CD4-positive, alpha-beta T cell treated with Interleukin-2 at 100 ng/mL for 4 hours (primary cell): ENCODE data around the gene PLXNB3.

Experiments used
- DNase-seq: peaks from one replicate; pipeline ENCODE4 v3.0.0-alpha.2; 2020; ENCODE audit warnings: low spot score

Gene PLXNB3

DNA sequence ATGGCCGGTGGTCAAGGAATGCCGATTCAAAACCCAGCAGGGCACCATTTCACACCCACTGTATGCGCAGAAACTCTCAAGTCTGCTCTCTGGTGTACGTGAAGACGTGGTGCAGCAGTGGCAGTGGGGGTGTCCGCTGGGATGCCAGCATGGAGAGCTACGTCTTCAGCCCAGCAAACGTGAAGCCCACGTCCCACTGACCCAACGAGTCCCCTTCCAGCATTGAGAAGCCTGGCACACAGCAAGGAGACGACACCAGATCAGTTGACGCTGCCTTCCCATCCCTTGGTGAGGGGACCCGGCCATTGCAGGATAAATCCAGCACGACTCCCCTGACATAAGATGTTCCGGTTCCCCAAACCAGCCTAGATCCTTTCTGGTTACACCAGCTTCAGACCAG is 2.2 kb upstream of the PLXNB3 start:
- DNase-seq: no peak

DNA sequence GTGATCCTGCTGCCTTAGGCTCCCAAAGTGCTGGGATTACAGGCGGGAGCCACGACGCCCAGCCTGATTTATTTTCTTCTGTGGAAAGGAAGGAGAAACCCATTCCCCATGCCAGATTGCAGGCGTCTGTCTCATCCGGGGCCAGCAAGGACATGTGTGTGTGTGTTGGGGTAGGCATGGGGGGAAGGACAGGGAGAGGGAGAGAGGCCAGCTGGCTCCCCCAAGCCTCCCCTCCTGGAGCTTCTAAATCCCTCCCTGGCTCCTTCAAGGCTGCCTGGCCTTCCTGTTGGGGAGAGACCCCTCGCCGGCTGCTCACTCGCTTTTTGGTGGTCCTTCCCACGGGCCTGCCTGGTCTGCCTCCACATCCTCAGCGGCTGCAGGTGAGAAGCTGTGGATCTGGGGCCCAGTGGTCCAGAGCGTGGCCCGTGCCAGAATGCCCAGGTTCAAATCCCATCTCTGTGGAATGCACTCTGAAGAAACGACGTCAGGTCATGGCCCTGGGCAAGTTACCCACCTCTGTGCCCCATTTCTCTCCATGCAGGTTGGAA is 1.3 kb upstream of the PLXNB3 start:
- DNase-seq: no peak

DNA sequence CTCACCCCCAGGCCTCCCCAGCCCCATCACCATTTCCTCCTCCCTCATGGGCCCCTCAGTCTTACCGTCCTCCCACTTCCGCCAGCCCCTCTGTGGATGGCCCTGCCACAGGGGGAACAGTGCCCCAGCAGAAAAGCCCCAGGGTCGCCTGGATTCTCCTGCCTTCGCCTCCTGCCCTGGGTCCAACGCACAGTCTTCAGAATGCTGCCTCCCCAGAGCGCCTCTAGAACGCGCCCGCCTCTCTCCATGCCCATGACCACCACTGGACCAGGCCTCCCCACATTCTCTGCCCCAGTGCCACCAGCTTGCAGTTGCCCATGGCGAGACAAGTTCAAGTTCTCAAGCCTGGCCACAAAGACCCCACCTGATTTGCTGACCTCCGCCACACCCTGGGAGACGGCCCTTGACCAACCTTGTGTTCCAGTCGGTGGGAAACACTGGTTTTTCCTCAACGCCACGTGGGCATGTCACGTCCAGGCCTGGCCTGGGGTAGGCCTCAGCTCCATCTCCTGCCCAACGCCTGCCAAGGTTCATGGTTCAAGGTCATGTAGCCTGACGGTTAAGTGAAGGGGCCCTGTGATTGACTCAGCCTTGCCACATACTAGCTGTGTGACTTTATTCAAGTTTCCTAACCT is 634 bp upstream of the PLXNB3 start:
- no peak for DNase-seq

DNA sequence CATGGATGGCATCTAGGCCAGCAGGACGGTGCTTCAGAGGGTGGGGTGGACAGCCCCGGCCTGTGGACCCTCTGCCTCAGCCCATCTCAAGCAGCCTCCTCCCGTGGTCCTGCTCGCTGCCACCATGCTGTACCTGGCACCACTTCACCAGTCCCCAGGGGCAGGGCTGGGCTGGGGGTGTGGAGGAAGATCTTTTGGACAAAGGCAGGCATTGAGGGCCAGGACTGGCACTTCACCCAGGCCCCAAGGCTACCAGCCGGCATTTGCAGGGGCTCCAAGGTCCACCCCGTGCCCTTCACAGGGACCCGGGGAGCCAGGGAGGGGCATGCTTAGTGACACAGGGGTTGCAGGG is 713 bp downstream of the PLXNB3 start:
- no peak for DNase-seq

DNA sequence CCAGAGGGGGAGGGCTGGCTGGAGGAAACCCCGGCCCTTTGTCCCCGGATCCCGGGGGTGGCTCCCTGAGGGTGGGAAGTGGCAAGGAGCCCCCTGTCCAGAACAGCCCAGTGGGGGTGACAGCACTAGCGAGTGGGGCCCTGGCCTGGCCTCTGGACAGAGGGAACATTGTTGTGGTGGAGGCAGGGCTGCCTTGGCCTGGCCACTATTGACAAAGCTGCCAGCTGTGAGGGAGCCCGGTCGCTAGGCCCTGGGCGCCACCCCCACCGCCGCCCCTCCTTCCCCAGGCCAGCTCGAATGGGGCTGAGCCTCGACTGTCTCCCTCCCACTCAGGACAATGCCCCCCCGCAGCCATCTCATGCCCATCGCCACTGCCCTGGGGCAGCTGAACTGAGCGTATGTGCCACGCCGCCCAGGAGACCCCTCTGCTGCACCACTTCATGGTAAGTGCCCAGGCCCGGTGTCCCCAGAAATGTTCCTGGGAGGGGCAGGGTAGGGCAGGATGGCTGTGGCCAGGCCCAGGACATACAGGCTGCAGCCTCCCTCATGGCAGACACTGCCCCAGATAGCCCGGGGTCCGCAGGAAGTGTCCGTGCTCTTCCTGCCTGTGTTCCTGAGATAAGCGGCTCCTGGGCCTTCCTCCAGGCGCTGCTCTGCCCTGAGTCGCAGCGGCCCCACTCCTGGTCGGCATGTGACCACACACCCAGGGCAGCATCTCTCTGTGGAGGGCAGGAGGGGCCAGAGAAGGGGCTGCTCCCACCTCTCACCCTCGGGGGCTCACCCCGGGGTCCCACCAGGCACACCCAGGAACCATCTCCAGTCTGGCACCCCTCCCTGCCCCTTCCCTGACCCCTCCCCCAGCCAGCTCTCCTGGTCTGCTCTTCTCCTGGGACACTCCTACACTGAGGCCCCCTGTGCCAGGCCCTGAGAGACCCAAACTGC is 1.4 kb downstream of the PLXNB3 start:
- no peak for DNase-seq

DNA sequence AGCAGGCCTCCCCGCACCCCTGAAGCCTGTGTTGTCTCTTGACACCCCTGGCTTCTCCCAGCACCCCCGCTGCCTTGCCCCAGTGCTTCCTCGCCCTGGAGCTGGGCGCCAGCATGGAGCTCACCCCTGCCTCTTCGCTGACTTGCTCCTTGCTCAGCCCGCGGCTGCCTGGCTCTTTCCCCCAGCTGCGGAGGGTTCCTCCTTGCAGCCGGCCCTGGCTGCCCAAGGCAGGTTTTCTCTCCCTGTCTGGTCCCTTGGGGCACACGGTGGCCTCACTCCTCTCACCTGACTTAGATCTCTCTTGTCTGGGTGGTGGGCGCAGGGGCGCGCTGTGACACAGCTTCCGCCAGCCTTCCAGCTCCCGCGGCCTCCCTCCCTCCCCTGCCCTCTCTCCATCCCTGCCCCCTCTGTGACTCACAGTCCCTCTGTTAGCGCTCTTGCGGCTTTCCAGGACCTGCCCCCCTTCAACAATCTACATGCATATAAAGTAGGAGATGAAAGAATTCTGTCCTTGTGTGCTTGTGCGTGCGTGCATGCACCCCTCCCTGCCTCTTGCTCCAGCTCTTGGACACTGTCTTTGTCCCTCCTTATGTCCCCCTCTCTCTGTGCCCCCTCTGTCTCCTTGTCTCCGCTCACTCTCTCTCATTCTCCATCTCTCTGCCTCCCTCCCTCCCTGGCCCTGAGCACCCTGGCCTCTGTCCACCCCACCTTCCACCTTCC is 2.2 kb downstream of the PLXNB3 start:
- peak; percentile 7 for DNase-seq

DNA sequence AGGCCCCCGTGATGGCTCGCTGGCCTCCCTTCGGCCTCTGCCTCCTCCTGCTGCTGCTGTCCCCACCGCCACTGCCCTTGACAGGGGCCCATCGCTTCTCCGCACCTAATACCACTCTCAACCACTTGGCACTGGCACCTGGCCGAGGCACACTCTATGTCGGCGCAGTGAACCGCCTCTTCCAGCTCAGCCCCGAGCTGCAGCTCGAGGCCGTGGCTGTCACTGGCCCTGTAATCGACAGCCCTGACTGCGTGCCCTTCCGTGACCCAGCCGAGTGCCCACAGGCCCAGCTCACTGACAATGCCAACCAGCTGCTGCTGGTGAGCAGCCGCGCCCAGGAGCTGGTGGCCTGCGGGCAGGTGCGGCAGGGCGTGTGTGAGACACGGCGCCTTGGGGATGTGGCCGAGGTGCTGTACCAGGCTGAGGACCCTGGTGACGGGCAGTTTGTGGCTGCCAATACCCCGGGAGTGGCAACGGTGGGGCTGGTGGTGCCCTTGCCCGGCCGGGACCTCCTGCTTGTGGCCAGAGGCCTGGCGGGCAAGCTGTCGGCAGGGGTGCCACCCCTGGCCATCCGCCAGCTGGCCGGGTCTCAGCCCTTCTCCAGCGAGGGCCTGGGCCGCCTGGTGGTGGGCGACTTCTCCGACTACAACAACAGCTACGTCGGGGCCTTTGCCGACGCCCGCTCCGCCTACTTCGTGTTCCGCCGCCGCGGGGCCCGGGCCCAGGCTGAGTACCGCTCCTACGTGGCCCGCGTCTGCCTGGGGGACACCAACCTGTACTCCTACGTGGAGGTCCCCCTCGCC is 3.0 kb downstream of the PLXNB3 start:
- no peak for DNase-seq

DNA sequence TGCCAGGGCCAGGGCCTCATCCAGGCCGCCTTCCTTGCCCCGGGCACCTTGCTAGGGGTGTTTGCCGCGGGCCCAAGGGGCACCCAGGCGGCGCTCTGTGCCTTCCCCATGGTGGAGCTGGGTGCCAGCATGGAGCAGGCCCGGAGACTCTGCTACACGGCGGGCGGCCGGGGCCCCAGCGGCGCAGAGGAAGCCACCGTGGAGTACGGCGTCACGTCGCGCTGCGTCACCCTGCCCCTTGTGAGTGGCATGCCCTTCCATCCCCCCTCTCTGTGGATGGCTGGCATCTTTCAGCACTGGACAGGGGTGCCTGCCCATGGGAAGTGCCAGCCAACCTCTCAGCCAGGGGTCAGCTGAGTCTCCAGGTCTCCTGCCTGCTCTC is 3.6 kb downstream of the PLXNB3 start:
- no peak for DNase-seq

DNA sequence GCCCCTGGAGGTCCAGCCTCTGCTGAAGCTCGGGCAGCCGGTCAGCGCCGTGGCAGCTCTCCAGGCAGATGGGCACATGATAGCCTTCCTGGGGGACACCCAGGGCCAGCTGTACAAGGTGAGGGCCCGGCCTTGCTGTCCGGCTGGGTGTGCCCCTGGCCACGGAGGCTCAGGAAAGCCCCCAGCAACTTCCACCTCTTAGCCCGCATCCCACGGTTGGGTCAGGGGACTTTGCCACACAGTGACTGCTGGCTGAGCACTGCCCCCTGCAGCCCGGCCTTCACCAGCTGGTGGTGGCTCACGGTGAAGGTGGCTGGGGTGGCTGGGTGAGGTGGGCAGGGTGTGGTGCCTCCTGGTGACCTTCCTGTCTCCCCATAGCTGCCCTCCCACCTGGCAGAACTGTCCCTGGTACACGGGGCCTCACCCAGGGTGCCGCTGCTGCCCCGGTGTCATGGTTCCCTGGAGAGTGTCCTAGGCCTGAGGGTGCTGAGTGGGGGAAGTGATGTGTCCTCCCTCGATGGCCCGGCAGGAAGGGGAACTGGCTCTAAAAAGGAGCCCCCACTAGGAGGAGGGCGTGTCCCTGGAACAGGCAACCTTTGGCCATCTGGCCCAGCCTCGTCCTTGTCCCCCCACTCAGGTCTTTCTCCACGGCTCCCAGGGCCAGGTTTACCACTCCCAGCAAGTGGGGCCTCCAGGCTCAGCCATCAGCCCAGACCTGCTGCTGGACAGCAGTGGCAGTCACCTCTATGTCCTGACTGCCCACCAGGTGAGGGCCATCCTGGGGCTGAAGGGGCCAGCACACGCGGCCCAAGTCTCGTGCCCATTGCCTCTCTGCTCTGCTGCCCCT is 4.5 kb downstream of the PLXNB3 start:
- DNase-seq: no peak

DNA sequence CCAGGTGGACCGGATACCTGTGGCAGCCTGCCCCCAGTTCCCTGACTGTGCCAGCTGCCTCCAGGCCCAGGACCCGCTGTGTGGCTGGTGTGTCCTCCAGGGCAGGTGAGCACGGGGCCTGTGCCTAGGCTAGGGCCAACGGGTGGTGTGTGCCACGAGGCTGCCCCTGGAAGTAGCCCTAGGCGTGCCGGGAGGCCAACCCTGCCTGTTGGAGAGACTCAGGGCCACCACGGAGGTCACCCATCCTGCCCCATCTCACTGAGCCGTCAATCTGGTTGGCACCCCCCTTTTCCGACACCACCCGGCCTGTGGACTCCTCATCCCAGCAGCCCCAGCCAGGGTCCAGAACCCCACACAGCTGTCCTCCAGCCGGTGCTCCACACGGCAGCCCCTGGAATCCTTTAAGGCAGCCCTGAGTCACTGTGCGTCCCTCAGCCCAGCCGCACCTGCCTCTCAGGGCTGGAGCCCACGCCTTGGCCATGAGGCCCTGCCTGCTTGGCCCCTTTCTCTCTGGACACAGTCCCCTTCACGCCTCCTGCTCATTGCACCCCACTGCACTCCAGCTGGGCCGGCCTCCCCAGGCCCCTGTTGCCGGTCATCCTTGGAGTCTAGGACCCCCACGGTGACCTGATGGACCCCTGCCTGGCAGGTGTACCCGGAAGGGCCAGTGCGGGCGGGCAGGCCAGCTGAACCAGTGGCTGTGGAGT is 5.3 kb downstream of the PLXNB3 start:
- no peak for DNase-seq

DNA sequence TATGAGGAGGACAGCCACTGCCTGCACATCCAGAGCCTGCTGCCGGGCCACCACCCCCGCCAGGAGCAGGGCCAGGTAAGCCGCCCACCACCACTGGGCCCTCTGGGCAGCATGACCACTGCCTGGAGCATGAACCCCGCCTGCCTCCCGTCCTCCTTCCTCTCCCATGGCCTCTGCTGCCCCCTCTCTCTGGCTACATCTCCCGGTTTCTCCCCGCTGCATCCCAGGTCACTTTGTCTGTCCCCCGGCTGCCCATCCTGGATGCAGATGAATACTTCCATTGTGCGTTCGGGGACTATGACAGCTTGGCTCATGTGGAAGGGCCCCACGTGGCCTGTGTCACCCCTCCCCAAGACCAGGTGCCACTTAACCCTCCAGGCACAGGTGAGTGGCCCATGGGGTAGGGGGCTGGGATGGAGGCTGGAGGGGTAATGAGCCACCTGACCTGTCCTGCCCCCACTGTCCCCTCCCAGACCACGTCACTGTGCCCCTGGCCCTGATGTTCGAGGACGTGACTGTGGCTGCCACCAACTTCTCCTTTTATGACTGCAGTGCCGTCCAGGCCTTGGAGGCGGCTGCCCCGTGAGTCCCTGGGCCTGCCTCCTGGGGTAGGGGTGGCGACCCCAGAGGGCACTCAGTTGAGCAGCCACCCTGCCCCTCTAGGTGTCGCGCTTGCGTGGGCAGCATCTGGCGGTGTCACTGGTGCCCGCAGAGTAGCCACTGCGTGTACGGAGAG is 6.0 kb downstream of the PLXNB3 start:
- DNase-seq: no peak

DNA sequence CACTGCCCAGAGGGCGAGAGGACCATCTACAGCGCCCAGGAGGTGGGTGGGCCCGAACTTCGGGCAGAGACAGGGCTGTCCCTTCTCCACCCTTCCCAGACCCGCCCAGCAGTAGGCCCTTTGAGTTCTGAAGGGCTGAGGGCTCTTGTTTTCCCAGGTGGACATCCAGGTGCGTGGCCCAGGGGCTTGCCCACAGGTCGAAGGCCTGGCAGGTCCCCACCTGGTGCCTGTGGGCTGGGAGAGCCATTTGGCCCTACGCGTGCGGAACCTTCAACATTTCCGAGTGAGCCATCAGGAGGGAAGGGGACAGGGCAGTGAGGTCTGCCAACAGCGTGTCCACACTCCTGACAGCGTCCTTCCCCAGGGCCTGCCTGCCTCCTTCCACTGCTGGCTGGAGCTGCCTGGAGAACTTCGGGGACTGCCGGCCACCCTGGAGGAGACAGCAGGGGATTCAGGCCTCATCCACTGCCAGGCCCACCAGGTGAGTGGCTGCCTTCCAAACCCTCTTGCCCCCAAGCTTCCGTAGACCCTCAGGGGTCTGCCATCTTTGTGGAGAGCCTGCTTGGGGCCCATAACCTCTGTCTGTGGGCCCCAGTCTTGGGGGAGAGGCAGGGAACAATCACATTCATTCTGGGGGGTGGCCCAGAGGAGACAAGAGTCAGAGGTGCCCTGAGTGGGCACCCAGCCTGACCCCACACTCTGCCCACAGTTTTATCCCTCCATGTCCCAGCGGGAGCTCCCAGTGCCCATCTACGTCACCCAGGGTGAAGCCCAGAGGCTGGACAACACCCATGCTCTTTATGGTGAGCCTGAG is 6.8 kb downstream of the PLXNB3 start:
- DNase-seq: no peak

DNA sequence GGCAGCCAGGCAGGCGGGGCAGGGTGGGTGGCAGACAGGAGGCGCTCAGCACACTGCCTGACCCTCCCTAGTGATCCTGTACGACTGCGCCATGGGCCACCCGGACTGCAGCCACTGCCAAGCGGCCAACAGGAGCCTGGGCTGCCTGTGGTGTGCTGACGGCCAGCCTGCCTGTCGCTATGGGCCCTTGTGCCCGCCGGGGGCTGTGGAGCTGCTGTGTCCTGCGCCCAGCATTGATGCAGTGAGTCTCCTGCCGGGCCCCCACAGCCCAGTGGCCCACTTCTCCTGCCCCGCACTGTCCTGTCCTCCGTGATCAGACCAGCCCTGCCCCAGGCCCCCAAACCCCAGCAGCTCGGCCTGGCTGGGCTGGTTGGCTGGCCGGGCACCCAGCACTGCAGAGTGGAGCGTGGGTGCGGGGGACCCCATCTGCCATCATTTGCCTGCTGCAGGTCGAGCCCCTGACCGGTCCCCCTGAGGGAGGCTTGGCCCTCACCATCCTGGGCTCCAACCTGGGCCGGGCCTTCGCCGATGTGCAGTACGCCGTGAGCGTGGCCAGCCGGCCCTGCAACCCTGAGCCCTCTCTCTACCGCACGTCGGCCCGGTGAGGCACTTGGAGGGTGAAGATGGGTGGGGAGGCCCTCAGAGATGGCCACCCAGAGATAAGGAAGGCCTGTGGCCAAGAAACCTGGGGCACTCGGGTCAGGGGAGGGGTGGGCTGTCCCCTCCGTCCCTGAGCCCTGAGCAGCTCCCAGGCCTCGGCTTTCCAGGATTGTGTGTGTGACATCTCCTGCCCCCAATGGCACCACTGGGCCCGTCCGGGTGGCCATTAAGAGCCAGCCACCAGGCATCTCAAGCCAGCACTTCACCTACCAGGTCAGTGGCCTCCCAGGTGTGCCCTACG is 7.6 kb downstream of the PLXNB3 start:
- no peak for DNase-seq

DNA sequence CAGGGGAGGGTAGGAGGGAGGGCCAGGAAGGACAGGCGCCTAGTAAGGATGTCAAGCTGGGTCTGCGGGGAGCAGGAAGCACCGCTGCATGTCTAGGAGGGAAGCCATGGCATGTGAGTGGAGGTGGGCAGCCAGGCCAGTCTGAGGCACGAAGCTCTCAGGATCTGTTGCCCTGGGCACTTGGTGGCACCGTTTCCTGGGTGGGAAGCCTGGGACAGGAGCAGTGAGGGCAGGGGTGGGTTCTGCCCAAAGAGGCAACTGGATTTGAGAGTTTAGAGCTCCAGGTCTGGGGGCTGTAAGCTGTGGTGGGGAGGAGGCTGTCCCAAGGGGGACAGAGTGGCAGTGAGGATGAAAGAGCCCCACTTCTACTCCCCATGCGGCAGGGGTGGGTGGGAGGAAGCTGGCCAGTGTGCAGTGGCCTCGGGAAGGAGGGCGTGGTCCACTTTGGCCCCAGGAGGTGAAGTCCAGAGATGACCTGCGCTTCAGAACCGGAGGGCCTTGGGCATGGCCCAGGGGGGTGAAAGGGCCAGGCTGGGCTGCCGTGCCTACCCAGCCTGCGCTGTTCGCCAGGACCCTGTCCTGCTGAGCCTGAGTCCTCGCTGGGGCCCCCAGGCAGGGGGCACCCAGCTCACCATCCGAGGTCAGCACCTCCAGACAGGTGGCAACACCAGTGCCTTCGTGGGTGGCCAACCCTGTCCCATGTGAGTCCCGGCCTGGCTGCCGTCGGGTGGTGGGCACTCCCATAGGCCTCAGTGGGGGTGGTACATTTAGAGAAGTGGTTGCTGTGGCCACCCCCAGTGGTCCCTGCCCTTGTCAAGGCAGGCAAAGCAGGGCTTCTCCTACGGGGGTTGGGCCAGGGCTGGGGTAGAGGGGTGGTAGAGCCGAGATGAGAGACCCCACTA is 8.5 kb downstream of the PLXNB3 start:
- no peak for DNase-seq

DNA sequence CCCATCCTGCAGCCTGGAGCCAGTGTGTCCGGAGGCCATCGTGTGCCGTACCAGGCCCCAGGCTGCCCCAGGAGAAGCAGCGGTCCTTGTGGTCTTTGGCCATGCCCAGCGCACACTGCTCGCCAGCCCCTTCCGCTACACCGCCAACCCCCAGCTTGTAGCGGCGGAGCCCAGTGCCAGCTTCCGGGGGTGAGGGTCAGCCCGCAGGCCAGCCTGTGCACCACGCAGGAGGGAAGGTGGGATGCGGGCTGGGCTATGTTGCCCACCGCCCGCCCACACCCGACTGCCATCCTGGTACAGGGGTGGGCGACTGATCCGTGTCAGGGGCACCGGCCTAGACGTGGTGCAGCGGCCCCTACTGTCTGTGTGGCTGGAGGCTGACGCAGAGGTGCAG is 9.2 kb downstream of the PLXNB3 start:
- no peak for DNase-seq

DNA sequence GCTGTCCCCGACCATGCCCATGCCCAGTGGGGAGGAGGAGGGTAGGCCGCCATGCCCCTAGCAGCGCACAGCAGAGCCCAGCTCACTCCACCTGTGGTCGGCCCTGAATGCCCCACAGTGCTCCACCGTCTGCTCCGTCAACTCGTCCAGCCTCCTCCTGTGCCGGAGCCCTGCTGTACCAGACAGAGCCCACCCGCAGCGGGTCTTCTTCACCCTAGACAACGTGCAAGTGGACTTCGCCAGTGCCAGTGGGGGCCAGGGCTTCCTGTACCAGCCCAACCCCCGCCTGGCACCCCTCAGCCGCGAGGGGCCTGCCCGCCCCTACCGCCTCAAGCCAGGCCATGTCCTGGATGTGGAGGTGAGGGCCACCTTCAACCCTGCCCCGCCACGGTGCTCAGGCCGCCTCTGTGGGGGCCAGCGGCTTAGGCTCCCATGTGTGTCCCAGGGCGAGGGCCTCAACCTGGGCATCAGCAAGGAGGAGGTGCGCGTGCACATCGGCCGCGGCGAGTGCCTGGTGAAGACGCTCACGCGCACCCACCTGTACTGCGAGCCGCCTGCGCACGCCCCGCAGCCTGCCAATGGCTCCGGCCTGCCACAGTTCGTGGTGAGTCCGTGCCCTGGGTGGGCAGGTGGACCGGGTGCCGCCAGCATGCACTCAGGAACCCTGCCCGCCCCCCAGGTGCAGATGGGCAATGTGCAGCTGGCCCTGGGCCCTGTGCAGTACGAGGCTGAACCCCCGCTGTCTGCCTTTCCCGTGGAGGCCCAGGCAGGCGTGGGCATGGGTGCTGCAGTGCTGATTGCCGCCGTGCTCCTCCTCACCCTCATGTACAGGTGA is 9.9 kb downstream of the PLXNB3 start:
- no peak for DNase-seq
